ENCODE results near the gene AIFM3.

DNA sequence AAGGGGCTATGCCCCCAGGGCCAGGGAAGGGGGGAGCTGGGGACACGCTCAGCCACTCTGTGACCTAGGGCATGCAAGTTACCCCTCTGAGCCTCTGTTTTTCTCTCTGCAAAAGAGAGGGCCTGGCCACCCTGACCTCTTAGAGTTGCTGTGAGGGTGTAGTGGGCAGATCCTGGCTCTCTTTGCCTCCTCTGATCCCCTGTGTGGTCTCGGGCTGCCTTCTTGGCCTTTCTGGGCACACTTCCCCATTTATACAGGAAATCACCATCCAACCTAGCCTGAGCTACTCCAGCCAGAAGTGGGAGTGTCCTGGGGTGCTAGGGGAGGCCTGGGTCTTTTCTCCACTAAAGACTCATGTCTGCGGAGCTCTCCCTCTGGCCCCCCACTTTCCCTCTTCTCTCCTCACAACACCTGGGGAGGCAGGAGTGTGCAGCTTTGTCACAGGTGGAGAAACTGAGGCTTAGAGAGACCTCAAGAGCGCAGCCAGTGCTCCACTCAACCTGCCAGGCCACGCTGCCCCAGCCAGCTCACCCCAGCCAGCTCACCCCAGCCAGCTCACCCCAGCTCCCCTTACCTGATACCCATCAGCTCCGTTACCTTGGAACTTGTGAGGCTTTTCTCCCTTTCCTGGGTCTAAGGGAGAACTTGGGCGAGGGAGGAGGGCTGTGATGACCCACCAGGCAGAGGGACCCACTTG lies 1.4 kb downstream of the AIFM3 start:
- TF ChIP-seq, protein P1, sequence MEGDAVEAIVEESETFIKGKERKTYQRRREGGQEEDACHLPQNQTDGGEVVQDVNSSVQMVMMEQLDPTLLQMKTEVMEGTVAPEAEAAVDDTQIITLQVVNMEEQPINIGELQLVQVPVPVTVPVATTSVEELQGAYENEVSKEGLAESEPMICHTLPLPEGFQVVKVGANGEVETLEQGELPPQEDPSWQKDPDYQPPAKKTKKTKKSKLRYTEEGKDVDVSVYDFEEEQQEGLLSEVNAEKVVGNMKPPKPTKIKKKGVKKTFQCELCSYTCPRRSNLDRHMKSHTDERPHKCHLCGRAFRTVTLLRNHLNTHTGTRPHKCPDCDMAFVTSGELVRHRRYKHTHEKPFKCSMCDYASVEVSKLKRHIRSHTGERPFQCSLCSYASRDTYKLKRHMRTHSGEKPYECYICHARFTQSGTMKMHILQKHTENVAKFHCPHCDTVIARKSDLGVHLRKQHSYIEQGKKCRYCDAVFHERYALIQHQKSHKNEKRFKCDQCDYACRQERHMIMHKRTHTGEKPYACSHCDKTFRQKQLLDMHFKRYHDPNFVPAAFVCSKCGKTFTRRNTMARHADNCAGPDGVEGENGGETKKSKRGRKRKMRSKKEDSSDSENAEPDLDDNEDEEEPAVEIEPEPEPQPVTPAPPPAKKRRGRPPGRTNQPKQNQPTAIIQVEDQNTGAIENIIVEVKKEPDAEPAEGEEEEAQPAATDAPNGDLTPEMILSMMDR (IDR thresholded peaks at IDR 0.05), result no peak
- no peak for TF ChIP-seq POLR2A (IDR thresholded peaks at IDR 0.05)

All from thyroid gland (tissue), 4 donors.